CD4-positive, CD25-positive, alpha-beta regulatory T cell (primary cell): ENCODE measurements around the gene FBP2. TPM values are rescaled to one million over a fixed set of nuclear protein-coding genes. Genes with fewer than 3 reads are reported as not detected.
"Not testable (repeated sequence)": the region's sequence is repeated elsewhere in the genome, so short reads cannot be mapped to it uniquely, and the experiment has no call there.

Experiments used
- ATAC-seq, 2 donors: fragments of 150-1000 bp; cut with Tn5 transposase; one replicate each; pipeline ENCODE4 v1.10.0; 2021; ENCODE audit warnings: low read depth in 2 of 2, moderate number of reproducible peaks in 2 of 2, moderate library complexity in 1 of 2
- DNase-seq, 3 donors: peaks; one replicate each; pipeline versions ENCODE4 v3.0.0 to v3.0.0-alpha.2; 2012 to 2022; ENCODE audit warnings: mixed read lengths in 1 of 3
- H3K27ac ChIP-seq: one replicate; pipeline ENCODE4 v1.7.0; 2013; ENCODE audit warnings: mild to moderate bottlenecking, low read length; ENCODE audit not compliant: insufficient read depth, poor library complexity, severe bottlenecking
- H3K27me3 ChIP-seq: one replicate; pipeline ENCODE4 v1.7.0; 2013; ENCODE audit warnings: low read length; ENCODE audit not compliant: control insufficient read depth, insufficient read depth
- H3K36me3 ChIP-seq: one replicate; pipeline ENCODE4 v1.7.0; 2013; ENCODE audit warnings: mild to moderate bottlenecking, low read length, moderate library complexity; ENCODE audit not compliant: control insufficient read depth, insufficient read depth
- H3K4me1 ChIP-seq: 2 replicates; pipeline ENCODE4 v1.7.0; 2013; ENCODE audit warnings: mild to moderate bottlenecking, low read length; ENCODE audit not compliant: insufficient read depth, control insufficient read depth, poor library complexity, severe bottlenecking
- H3K4me3 ChIP-seq: one replicate; pipeline ENCODE4 v1.7.0; 2013; ENCODE audit warnings: low read depth, mild to moderate bottlenecking, low read length, moderate library complexity
- H3K9me3 ChIP-seq, 2 experiments: 1 replicate in 1 of 2; 2 replicates in 1 of 2; pipeline ENCODE4 v1.7.0; 2013; ENCODE audit warnings: low read length in 2 of 2, mild to moderate bottlenecking in 1 of 2, moderate library complexity in 1 of 2; ENCODE audit not compliant: control insufficient read depth in 2 of 2
- H3K27ac Mint-ChIP-seq, 3 donors: one replicate each; pipeline ENCODE4 v1.8.0; 2020 to 2022; ENCODE audit warnings: mild to moderate bottlenecking in 3 of 3, mixed read lengths in 3 of 3, moderate library complexity in 2 of 3
- H3K27me3 Mint-ChIP-seq: one replicate; pipeline ENCODE4 v1.8.0; 2022; ENCODE audit warnings: mild to moderate bottlenecking, mixed read lengths
- H3K36me3 Mint-ChIP-seq: one replicate; pipeline ENCODE4 v1.8.0; 2020; ENCODE audit warnings: mixed read lengths
- H3K4me1 Mint-ChIP-seq, 4 donors: one replicate each; pipeline ENCODE4 v1.8.0; 2020 to 2022; ENCODE audit warnings: mixed read lengths in 4 of 4, mild to moderate bottlenecking in 1 of 4
- H3K4me3 Mint-ChIP-seq, 4 donors: one replicate each; pipeline ENCODE4 v1.8.0; 2020 to 2022; ENCODE audit warnings: mild to moderate bottlenecking in 4 of 4, mixed read lengths in 4 of 4, moderate library complexity in 3 of 4
- H3K9me3 Mint-ChIP-seq, 7 donors: one replicate each; pipeline ENCODE4 v1.8.0; 2020 to 2022; ENCODE audit warnings: mixed read lengths in 7 of 7, mild to moderate bottlenecking in 3 of 7, moderate library complexity in 2 of 7
- polyA plus RNA-seq, 4 donors: library from polyadenylated mRNA; unstranded; fragments of 300-500 nt; fragmentation: Illumina TruSeq; gene quantifications; one replicate each; pipeline ENCODE4 v1.2.3, GENCODE V29; 2021
- total RNA-seq: library from RNA; stranded (reverse); gene quantifications from one replicate; pipeline ENCODE4 v1.2.3, GENCODE V29; 2022

Gene FBP2
- total and polyA plus RNA-seq, 5 donors from 2014 or later = not detected

- Histone ChIP-seq H3K27me3 (peaks cover 5% of the 10 kb centered on the region), H3K36me3 (no peaks in the 10 kb centered on the region), H3K4me1 (no peaks in the 10 kb centered on the region), H3K9me3 (no peaks in the 10 kb centered on the region), H3K4me3 (no peak overlapping the region), H3K27ac (no peak overlapping the region)
- no peak overlapping the region for H3K4me3 Mint-ChIP-seq
- peaks cover 24% of the 10 kb centered on the region for H3K27me3 Mint-ChIP-seq
- no peaks in the 10 kb centered on the region for H3K36me3 Mint-ChIP-seq
- no peaks in the 10 kb centered on the region for H3K4me1 Mint-ChIP-seq
- ATAC-seq (no peak), DNase-seq (no peak)
- peaks cover 0 to 2% (median 0%) of the 10 kb centered on the region in 7 donors for H3K9me3 Mint-ChIP-seq
- no peak overlapping the region for H3K27ac Mint-ChIP-seq
Observed at GRCh38 chr9:94568972-94569712, 24.5 kb downstream of the FBP2 start.

DNA sequence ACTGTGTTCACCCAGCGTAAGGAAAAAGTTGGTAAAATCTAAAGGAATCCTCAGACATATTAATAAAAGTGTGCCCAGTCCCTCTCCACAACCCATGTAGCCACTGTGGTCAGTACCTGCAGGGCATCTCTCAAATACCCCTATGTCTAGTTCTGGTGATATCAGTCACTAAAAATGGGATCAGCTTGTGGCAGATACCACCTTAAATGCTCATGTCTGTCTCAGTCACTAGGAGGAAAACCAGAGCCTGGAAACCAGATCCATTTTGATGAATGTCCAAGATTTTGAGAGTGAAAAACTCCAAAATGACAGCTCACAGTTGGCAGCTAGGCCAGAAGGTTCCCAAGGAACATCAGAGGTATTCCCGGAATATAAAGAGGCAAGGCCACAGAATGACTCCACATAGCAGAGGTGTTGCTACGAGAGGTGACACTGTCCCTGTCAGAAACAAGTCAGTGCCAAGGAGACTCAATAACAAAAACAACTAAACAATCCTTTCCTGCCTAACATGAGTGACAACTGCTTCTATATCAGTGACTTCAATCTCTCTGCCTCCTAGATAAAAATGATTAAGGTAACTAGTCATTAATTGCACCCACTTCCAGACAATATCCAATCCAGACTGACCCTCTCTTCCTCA, 25.3 kb downstream of the FBP2 start:
- no peaks in the 10 kb centered on the region for H3K9me3 ChIP-seq
- no peak overlapping the region for H3K27ac ChIP-seq
- peaks cover 0 to 5% (median 1%) of the 10 kb centered on the region in 7 donors for H3K9me3 Mint-ChIP-seq
- no peak for ATAC-seq
- H3K27me3 Mint-ChIP-seq = peaks cover 16% of the 10 kb centered on the region
- peaks cover 3% of the 10 kb centered on the region for H3K27me3 ChIP-seq
- H3K4me3 Mint-ChIP-seq = no peak overlapping the region
- H3K36me3 ChIP-seq = no peaks in the 10 kb centered on the region
- H3K27ac Mint-ChIP-seq = no peak overlapping the region
- H3K4me1 ChIP-seq = no peaks in the 10 kb centered on the region
- no peak for DNase-seq
- H3K36me3 Mint-ChIP-seq = no peaks in the 10 kb centered on the region
- H3K4me1 Mint-ChIP-seq = no peaks in the 10 kb centered on the region
- H3K4me3 ChIP-seq = no peak overlapping the region

DNA sequence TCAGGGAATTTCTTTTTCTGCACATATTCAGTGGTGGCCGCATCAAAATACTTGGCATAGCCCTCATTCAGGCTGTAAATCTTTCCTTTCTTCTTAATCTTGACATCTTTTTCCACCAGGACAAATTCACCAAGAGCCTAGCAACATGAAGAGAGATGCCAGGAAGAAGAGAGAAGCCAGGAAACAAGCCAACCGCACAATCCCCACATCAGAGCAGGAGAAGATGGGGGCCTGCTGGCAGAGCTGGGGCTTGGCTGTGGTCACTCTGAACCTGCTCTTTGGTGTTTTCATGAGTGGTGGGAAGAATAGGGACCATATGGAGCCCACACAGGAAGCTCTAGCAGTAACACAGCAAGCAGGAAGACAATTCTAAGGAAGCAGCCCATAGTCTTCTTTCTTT, 26.4 kb downstream of the FBP2 start:
- no peaks in the 10 kb centered on the region for H3K36me3 Mint-ChIP-seq
- H3K9me3 ChIP-seq = no peaks in the 10 kb centered on the region
- no peak overlapping the region for H3K27ac ChIP-seq
- no peak overlapping the region for H3K4me3 Mint-ChIP-seq
- H3K27ac Mint-ChIP-seq = no peak overlapping the region
- no peaks in the 10 kb centered on the region for H3K36me3 ChIP-seq
- DNase-seq (no peak), ATAC-seq (no peak)
- H3K4me1 Mint-ChIP-seq = no peaks in the 10 kb centered on the region
- no peaks in the 10 kb centered on the region for H3K4me1 ChIP-seq
- no peak overlapping the region for H3K4me3 ChIP-seq
- peaks cover 10% of the 10 kb centered on the region for H3K27me3 Mint-ChIP-seq
- H3K27me3 ChIP-seq = peaks cover 3% of the 10 kb centered on the region
- peaks cover 0 to 5% (median 1%) of the 10 kb centered on the region in 7 donors for H3K9me3 Mint-ChIP-seq

DNA sequence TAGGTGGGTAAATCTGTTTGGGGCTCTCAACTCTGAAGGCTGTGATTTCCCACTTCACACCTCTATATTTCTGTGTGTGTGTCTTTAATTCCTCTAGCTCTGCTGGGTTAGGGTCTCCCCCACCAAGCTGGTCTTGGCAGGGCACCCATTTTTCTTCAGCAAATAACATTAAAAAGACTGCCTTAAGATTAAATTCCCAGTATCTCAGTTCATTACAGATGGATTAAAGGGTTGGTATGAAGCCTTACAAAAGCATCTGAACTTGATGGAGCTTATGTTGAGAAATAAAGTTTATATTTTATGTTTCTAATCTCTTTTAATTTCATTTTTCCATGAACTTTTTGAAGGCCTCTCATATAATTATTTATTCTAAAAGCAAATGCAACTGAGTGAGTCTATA, 27.1 kb downstream of the FBP2 start:
- Mint-ChIP-seq H3K9me3 (peaks cover 0 to 5% (median 1%) of the 10 kb centered on the region in 7 donors), H3K27ac (no peak overlapping the region), H3K4me1 (no peaks in the 10 kb centered on the region), H3K36me3 (no peaks in the 10 kb centered on the region), H3K4me3 (no peak overlapping the region), H3K27me3 (peaks cover 9% of the 10 kb centered on the region)
- H3K27ac ChIP-seq = no peak overlapping the region
- no peaks in the 10 kb centered on the region for H3K9me3 ChIP-seq
- peaks cover 3% of the 10 kb centered on the region for H3K27me3 ChIP-seq
- DNase-seq = no peak
- H3K36me3 ChIP-seq = no peaks in the 10 kb centered on the region
- H3K4me1 ChIP-seq = no peaks in the 10 kb centered on the region
- no peak for ATAC-seq
- H3K4me3 ChIP-seq = no peak overlapping the region

DNA sequence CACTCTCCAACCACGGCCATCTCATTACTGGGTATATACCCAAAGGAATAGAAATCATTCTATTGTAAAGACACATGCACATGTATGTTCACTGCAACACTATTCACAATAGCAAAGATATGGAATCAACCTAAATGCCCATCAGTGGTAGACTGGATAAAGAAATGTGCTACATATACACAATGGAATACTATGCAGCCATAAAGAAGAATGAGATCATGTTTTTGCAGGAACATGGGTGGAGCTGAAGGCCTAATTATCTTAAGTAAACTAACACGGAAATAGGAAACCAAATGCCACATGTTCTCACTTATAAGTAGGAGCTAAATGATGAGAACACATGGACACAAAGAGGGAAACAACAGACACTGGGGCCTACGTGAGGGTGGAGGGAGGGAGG, 29.3 kb downstream of the FBP2 start:
- H3K4me1 Mint-ChIP-seq = not testable (repeated sequence)

GRCh38 chr9:94563548-94563947, 30.1 kb downstream of the FBP2 start:
- Histone ChIP-seq H3K27me3 (peaks cover 3% of the 10 kb centered on the region), H3K27ac (no peak overlapping the region), H3K36me3 (no peaks in the 10 kb centered on the region), H3K4me3 (no peak overlapping the region), H3K4me1 (no peaks in the 10 kb centered on the region), H3K9me3 (no peaks in the 10 kb centered on the region)
- Mint-ChIP-seq H3K27me3 (peaks cover 5% of the 10 kb centered on the region), H3K4me1 (no peaks in the 10 kb centered on the region), H3K4me3 (no peak overlapping the region), H3K9me3 (peaks cover 0 to 5% (median 1%) of the 10 kb centered on the region in 7 donors), H3K36me3 (no peaks in the 10 kb centered on the region), H3K27ac (no peak overlapping the region)
- ATAC-seq = no peak
- no peak for DNase-seq

More for the DNA sequence above, 29.3 kb downstream of the FBP2 start:
- H3K4me3 ChIP-seq, H3K36me3 ChIP-seq, H3K36me3 Mint-ChIP-seq, H3K27me3 ChIP-seq, H3K9me3 Mint-ChIP-seq, H3K27ac ChIP-seq, H3K27me3 Mint-ChIP-seq, H3K27ac Mint-ChIP-seq, H3K9me3 ChIP-seq, H3K4me1 ChIP-seq, H3K4me3 Mint-ChIP-seq, DNase-seq, ATAC-seq: not testable (repeated sequence)

- no peak overlapping the region for H3K4me3 ChIP-seq
- ATAC-seq = no peak
- peaks cover 0 to 5% (median 1%) of the 10 kb centered on the region in 7 donors for H3K9me3 Mint-ChIP-seq
Observed at GRCh38 chr9:94560237-94560636, 33.4 kb downstream of the FBP2 start.

GRCh38 chr9:94557376-94557775, 36.2 kb downstream of the FBP2 start:
- Histone ChIP-seq H3K36me3 (no peaks in the 10 kb centered on the region), H3K27me3 (no peaks in the 10 kb centered on the region), H3K9me3 (no peaks in the 10 kb centered on the region), H3K4me3 (no peak overlapping the region), H3K27ac (no peak overlapping the region), H3K4me1 (no peaks in the 10 kb centered on the region)
- no peak overlapping the region for H3K4me3 Mint-ChIP-seq
- ATAC-seq = no peak
- H3K27me3 Mint-ChIP-seq = peaks cover 6% of the 10 kb centered on the region
- no peak overlapping the region for H3K27ac Mint-ChIP-seq
- H3K9me3 Mint-ChIP-seq = peaks cover 0 to 2% (median 0%) of the 10 kb centered on the region in 7 donors
- DNase-seq = no peak
- no peaks in the 10 kb centered on the region for H3K36me3 Mint-ChIP-seq
- H3K4me1 Mint-ChIP-seq = no peaks in the 10 kb centered on the region

More at GRCh38 chr9:94560237-94560636, 33.4 kb downstream of the FBP2 start:
- no peaks in the 10 kb centered on the region for H3K4me1 ChIP-seq
- H3K27me3 ChIP-seq = peaks cover 3% of the 10 kb centered on the region
- H3K36me3 ChIP-seq = no peaks in the 10 kb centered on the region
- no peak for DNase-seq
- H3K27ac ChIP-seq = no peak overlapping the region
- no peak overlapping the region for H3K4me3 Mint-ChIP-seq
- H3K36me3 Mint-ChIP-seq = no peaks in the 10 kb centered on the region
- no peak overlapping the region for H3K27ac Mint-ChIP-seq
- no peaks in the 10 kb centered on the region for H3K4me1 Mint-ChIP-seq
- no peaks in the 10 kb centered on the region for H3K9me3 ChIP-seq
- peaks cover 11% of the 10 kb centered on the region for H3K27me3 Mint-ChIP-seq
